AG09309 (cell line): ENCODE measurements around the gene S100A16.
A peak's percentile ranks its signal among the peaks of the same experiment; 100 is the strongest.

Source experiments
- DNase-seq: peaks from one replicate; pipeline ENCODE4 v3.0.0-alpha.2; 2010; ENCODE audit warnings: low read depth
- H3K4me3 ChIP-seq: 2 replicates; pipeline ENCODE4 v1.5.1; 2011; ENCODE audit warnings: mild to moderate bottlenecking, low read depth, low read length, moderate library complexity; ENCODE audit not compliant: control insufficient read depth
- CTCF ChIP-seq: IDR thresholded peaks from 2 replicates; pipeline ENCODE4 v1.5.1; 2011; ENCODE audit warnings: mild to moderate bottlenecking, low read depth, low read length, inconsistent platforms; ENCODE audit not compliant: insufficient read depth, control insufficient read depth; ENCODE audit errors: missing control alignments

S100A16 gene

DNA sequence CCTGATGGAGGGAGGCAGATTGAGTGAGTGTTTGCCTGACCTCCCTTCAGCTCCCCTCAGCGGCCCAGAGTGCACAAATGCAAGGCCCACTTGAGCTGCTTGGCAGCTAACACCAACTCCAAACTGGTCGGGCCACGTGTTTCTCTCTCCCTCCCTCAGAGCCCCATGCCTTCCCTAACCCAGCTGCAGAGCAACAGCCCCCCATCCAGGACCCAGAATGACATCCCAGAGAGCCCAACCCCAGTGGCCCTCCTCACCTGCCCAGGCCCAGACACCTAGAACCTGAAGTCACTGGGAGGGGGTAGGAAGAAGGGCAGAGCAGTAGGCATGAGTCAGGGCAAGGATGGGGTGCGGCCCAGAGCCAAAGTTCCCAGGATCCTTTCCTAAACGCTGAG, 4.0 kb upstream of the S100A16 start:
- no peak overlapping the region for H3K4me3 ChIP-seq
- TF ChIP-seq CTCF: no peak
- DNase-seq: no peak

DNA sequence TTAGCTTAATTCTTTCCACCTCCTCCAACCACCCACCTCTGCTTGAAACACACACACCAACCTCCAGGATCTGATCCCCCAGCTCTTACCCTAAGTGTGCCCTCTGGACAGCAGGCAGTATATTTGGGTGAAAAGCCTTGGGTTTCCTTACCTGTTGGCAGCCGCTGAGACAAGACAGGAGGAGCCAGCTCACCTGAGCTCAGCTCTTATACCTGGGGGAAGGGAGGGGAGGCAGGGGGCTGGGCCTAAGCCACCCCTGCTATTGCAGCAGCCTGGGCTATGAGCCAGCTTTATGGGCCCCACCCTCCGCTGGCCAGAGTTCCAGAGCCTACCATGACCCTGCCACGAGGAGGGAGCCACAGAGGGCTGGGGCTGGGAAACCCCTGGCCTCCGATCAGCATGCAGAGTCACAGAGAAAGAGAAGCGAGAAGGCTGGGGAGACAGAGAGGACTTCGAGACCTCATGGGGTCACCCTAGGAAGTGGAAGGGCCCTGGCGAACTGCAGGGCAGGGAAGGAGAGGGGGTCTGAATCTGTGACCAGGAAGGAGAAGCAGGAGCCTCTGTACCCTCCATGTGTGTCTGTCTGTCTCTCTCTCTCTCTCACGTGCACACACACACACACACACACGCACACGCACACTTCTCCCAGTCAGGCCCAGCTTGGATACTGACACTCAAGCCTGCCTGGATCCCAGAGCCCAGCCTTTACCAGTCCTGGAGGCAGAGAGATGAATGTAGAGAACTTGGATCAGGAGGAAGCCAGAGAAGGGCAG, 3.4 kb upstream of the S100A16 start, which contains the start of gene S100A14:
Gene S100A14 (minus strand): TSS at position 182 of the 773 bp plus-strand sequence. CDS start 467 bp downstream, outside the sequence.
- no peak for DNase-seq
- no peak for TF ChIP-seq CTCF
- H3K4me3 ChIP-seq: no peak within 1 kb of the TSS

- TF ChIP-seq CTCF: no peak
- H3K4me3 ChIP-seq: no peak overlapping the region
- DNase-seq: no peak
Observed at GRCh38 chr1:153615406-153615805, 2.5 kb upstream of the S100A16 start.

GRCh38 chr1:153614906-153615305, 2.0 kb upstream of the S100A16 start:
- DNase-seq: no peak
- no peak for TF ChIP-seq CTCF
- no peak overlapping the region for H3K4me3 ChIP-seq

GRCh38 chr1:153614189-153614900, 1.4 kb upstream of the S100A16 start:
- H3K4me3 ChIP-seq: no peak overlapping the region
- TF ChIP-seq CTCF: peak; percentile 33
- no peak for DNase-seq

GRCh38 chr1:153613406-153613805, 469 bp upstream of the S100A16 start:
- no peak for DNase-seq
- no peak for TF ChIP-seq CTCF
- H3K4me3 ChIP-seq: peak overlapping the region; percentile 69
